G401 (cell line): ENCODE measurements around the gene PPP2R3A. TPM values are rescaled to one million over a fixed set of nuclear protein-coding genes. Genes with fewer than 3 reads are reported as not detected.
"Not testable (repeated sequence)": the region's sequence is repeated elsewhere in the genome, so short reads cannot be mapped to it uniquely, and the experiment has no call there.

Experiments used
- DNase-seq: peaks from one replicate; pipeline ENCODE4 v3.0.0-alpha.2; 2015; ENCODE audit warnings: low spot score
- in situ Hi-C: cut with HindIII; loops from 2 replicates; pipeline ENCODE4 v1.10.0; 2016; ENCODE audit warnings: low sequenced_read_pairs, mixed read lengths
- total RNA-seq: library from RNA; depleted of rRNA; stranded (reverse); fragments of >200 nt; shearing (Covaris generic); gene quantifications from 2 replicates; pipeline ENCODE4 v1.2.3, GENCODE V29; 2014

Gene PPP2R3A
- total RNA-seq, 1 experiment from 2014 or later: 0.88 TPM

GRCh38 chr3:136075811-136076210 lies 110.3 kb downstream of the PPP2R3A start:
- no peak for DNase-seq
- in situ Hi-C loops: no loop called here

- DNase-seq: peak; percentile 58
- in situ Hi-C loops: no loop called here
Measured at GRCh38 chr3:136078421-136079364, 113.2 kb downstream of the PPP2R3A start.

GRCh38 chr3:136083641-136084382 lies 118.3 kb downstream of the PPP2R3A start:
- in situ Hi-C loops, DNase-seq: not testable (repeated sequence)

DNA sequence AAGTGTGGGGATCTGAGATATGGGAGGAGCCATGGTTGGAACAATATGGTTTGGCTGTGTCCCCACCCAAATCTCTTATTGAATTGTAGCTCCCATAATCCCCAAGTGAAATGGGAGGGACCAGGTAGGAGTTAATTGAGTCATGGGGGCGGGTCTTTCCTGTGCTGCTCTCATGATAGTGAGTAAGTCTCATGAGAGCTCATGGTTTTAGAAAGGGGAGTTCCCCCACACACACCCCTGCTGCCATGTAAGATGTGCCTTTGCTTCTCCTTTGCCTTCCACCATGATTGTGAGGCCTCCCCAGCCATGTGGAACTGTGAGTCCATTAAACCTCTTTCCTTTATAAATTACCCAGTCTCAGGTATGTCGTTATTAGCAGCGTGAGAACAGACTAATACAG lies 119.5 kb downstream of the PPP2R3A start:
- not testable (repeated sequence) for DNase-seq

DNA sequence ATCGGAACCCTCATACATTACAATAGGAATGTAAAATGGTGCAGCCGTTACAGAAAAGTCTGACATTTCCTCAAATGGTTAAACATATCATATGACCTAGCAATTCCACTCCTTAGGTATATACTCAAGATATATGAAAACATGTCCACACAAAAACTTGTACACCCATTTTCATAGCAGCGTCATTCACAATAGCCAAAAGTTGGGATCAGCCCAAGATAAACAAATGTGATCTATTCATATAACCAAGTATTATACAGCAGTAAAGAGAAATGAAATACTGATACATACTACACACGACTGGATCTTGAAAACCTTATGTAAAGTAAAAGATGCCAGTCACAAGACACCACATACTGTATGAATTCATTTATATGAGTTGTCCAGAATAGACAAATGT lies 128.2 kb downstream of the PPP2R3A start:
- DNase-seq: no peak
- in situ Hi-C loops: no loop called here

More for the DNA sequence above, 119.5 kb downstream of the PPP2R3A start:
- in situ Hi-C loops: not testable (repeated sequence)

- no peak for DNase-seq
- in situ Hi-C loops: no loop called here
Measured at GRCh38 chr3:136105044-136105443, 139.5 kb downstream of the PPP2R3A start.

- in situ Hi-C loops: no loop called here
- no peak for DNase-seq
Measured at GRCh38 chr3:136106101-136106500, 140.6 kb downstream of the PPP2R3A start.

DNA sequence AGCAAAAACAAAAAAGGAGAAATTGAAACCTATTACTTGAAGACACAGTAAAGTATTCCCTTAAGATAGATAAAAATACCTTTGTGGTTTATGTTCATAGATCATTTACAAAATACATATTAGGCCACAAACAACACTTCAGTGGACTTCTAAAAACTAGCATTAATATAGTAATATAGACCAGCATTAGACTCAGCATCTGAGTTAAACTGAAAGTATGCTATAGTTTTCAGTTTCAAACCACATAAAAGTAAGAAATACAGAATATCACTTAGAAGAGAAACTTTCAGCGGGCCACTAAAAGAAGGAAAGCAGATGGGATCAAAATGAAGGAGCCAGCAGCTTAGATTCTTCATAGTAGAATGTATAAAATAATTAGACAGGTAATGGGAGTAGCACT lies 144.0 kb downstream of the PPP2R3A start:
- in situ Hi-C loops: no loop called here
- DNase-seq: no peak

DNA sequence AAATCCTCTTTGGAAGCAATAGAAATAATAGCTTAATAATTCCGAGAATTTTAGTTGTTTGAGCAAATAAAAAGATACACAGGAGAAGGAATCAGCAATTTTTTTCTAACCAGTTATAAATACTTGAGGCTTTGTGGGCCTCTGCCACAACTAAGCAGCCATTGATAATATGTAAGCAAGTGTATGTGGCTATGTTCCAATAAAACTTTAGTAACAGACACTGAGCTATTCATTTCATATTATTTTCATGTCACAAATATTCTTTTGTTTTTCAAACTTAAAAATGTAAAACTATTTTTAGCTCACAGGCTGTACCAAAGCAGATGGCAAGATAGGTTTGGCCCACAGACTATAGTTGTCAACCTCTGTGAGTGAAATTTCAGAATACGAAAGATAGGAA lies 145.0 kb downstream of the PPP2R3A start:
- in situ Hi-C loops: no loop called here
- no peak for DNase-seq

- in situ Hi-C loops: no loop called here
- DNase-seq: no peak
Measured at GRCh38 chr3:136114421-136114820, 148.9 kb downstream of the PPP2R3A start.

- in situ Hi-C loops: not testable (repeated sequence)
Measured at GRCh38 chr3:136119332-136119731, 153.8 kb downstream of the PPP2R3A start.

DNA sequence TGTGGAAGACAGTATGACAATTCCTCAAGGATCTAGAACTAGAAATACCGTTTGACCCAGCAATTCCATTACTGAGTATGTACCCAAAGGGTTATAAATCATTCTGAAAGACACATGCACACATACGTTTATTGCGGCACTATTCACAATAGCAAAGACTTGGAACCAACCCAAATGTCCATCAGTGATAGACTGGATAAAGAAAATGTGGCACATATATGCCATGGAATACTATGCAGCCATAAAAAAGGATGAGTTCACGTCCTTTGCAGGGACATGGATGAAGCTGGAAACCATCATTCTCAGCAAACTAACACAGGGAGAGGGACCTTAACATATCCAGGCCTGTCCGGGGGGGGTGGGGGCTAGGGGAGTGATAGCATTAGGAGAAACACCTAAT lies 154.3 kb downstream of the PPP2R3A start:
- DNase-seq, in situ Hi-C loops: not testable (repeated sequence)

More at GRCh38 chr3:136119332-136119731, 153.8 kb downstream of the PPP2R3A start:
- not testable (repeated sequence) for DNase-seq

GRCh38 chr3:136120373-136121348 lies 155.1 kb downstream of the PPP2R3A start:
- no peak for DNase-seq
- in situ Hi-C loops: no loop called here

DNA sequence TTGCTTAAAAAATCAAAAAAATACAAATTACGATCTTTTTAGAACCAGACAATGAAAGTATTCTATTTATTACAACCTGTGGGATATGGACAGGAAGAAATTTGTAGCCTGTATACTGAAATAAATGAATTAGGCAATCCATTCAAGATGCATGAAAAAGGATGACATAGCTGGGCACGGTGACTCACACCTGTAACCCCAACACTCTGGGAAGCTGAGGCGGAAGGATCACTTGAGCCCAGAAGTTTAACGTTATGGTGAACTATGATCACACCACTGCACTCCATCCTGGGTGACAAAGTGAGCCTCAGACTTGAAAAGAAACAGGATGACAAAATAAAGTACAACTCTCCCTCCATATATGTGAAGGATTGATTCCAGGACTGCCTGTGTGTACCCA lies 156.5 kb downstream of the PPP2R3A start:
- in situ Hi-C loops: no loop called here
- no peak for DNase-seq

DNA sequence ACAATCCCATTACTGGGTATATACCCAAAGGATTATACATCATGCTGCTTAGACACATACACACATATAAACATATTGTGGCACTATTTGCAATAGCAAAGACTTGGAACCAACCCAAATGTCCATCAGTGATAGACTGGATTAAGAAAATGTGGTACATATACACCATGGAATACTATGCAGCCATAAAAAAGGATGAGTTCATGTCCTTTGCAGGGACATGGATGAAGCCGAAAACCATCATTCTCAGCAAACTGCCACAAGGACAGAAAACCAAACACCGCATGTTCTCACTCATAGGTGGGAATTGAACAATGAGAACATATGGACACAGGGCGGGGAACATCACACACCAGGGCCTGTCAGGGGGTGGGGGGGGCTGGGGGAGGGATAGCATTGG lies 166.1 kb downstream of the PPP2R3A start:
- DNase-seq: not testable (repeated sequence)
- in situ Hi-C loops: loop anchor here (10.0 kb wide), 1 partner anchor 63 kb away; the partner anchor contains the start of gene MSL2

- no peak for DNase-seq
Measured at GRCh38 chr3:136134091-136134490, 168.6 kb downstream of the PPP2R3A start.

GRCh38 chr3:136135039-136135802 lies 169.7 kb downstream of the PPP2R3A start:
- in situ Hi-C loops: loop anchor here (10.0 kb wide), 1 partner anchor 60 kb away; the partner anchor contains the start of gene MSL2
- DNase-seq: no peak

More at GRCh38 chr3:136134091-136134490, 168.6 kb downstream of the PPP2R3A start:
- in situ Hi-C loops: loop anchor here (10.0 kb wide), 1 partner anchor 61 kb away; the partner anchor contains the start of gene MSL2

DNA sequence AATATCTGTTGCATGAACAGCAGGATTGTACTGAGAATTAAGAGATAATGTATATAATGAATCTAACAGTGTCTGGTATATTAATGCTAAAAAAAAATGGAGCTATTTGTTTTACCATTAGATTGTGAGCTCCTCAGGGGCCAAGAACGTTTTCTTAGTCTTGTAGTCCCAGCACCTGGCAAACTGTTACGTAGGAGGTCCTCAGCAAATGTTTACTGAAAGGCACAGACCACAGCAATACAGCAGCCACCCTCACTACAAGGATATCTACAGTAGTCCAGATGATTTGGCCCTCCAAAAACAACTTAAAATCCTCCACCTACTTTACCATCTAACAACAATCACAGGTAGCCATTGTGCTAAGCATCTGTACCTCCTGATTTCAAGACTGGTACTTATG lies 170.9 kb downstream of the PPP2R3A start:
- DNase-seq: no peak
- in situ Hi-C loops: loop anchor here (10.0 kb wide), 1 partner anchor 58 kb away; the partner anchor contains the start of gene MSL2
